Stimulated activated CD4-positive, alpha-beta T cell treated with anti-CD3 and anti-CD28 coated beads, Interleukin-4, amount 100 ng/mL, for 1 hour (primary cell): Measurements from ENCODE around the gene PARVA.

Source experiments
- DNase-seq: peaks from one replicate; pipeline ENCODE4 v3.0.0-alpha.2; 2020

PARVA gene

DNA sequence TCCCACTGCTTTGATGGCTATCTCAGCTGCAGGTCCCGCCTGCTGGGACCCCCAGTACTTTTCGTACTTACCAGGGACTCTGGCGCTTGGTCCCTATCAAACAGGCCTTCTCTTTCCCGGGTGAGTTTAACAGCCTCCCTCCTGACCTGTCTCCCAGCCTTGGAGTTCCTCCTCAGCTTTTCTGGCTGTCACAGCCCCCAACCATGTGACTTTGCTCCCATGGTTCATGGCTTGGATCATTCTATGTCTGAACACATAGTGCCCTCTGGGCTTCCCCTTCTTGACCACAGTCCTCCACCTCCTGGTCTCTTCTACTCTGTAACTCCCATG is 56.9 kb downstream of the PARVA start:
- DNase-seq, result no peak

DNA sequence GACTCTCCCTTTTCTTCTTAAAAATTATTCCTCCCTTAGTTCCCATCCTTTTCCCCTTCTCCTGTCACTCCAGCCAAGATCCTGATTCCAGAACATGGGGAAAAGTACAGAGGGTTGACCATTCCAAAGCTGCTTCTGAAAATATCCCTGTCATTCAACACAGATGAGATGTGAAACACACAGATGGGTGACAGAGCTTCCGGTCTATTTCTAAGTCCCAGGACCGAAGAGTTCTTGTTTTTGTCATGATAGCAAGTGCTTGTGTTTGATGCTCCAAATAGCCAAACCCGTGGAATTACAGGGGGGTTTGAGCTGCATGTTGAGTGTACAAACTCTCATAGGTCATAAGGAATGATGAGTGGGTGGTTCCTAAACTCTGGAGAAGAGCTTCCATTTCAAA is 57.9 kb downstream of the PARVA start:
- DNase-seq, result no peak

- no peak for DNase-seq
Observed at GRCh38 chr11:12436266-12436665, 58.9 kb downstream of the PARVA start.

DNA sequence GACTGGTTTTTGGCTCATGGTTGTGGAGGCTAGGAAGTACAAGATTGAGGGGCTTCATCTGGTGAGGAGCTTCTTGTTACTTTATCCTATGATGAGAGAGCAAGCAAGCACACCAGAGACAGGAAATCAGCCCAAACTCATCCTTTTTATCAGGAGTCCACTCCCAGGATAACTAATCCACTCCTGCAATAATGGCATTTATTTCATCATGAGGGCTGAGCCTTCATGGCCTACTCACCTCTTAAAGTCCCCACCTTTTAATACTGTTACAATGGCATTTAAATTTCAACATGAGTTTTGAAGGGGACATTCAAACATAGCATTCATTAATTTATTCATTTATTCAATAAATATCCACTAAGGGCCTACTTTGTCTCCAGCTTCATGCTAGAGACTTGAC is 60.9 kb downstream of the PARVA start:
- no peak for DNase-seq

- no peak for DNase-seq
Observed at GRCh38 chr11:12439615-12440014, 62.2 kb downstream of the PARVA start.

GRCh38 chr11:12440565-12440964 is 63.2 kb downstream of the PARVA start:
- DNase-seq, result no peak

GRCh38 chr11:12441231-12441861 is 64.0 kb downstream of the PARVA start:
- DNase-seq, result no peak

- no peak for DNase-seq
Observed at GRCh38 chr11:12444601-12445000, 67.2 kb downstream of the PARVA start.

GRCh38 chr11:12445001-12445400 is 67.6 kb downstream of the PARVA start:
- no peak for DNase-seq

DNA sequence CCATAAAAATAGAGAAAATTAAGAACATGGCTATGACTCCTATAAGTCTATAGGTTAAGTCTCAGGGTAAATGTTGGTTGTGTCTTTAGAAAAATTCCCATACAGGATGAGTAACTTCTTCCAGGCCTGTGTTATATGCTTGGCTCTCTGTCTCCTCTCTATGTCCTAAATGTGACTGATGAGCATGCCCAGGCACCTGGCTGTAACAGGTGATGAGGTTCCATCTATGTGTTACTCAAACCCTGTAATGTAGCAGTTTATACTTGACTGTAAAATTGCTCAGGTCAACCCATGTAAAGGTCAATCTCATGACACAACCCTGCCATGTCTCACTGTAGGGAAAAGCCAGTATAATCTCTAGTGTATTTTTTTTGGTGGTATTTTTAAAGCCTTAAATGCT is 69.5 kb downstream of the PARVA start:
- DNase-seq, result no peak

DNA sequence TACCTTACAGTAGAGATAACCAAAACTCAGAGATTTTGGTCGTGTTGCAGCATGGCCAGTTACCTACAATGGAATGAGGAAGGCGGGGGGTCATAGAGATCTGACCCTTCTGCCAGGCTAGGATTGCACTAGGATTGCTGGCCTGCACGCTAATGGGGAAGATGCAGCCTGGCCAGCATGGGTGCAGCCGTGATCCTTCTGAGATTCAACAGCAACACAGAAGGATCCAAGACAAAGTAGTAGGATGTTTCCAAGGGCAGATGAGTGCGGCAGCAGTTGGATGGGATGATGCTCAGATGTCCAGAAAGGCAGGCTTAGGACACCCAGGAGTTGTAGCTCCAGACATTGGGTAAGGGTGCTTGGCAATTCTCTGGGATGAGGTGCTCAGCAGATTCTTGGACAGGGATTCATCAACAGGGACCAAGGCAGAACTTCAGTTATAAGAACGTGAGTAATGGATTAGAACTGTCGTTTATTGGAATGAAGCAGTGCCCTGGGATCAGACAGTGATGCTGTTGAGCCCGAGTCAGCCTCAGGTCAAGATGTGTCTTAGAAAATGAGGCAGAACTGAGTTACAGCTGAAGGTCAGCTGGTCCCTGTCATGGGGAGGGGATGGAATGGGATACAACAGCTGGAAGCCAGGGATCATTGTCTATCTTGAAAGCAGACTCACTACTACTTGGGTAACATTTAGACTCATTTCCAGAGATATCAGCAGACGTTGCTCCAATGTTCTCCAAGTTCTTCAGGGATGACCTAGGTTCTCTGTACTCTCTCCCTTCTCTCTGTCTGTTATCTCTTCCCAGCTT is 71.0 kb downstream of the PARVA start:
- DNase-seq, result no peak

DNA sequence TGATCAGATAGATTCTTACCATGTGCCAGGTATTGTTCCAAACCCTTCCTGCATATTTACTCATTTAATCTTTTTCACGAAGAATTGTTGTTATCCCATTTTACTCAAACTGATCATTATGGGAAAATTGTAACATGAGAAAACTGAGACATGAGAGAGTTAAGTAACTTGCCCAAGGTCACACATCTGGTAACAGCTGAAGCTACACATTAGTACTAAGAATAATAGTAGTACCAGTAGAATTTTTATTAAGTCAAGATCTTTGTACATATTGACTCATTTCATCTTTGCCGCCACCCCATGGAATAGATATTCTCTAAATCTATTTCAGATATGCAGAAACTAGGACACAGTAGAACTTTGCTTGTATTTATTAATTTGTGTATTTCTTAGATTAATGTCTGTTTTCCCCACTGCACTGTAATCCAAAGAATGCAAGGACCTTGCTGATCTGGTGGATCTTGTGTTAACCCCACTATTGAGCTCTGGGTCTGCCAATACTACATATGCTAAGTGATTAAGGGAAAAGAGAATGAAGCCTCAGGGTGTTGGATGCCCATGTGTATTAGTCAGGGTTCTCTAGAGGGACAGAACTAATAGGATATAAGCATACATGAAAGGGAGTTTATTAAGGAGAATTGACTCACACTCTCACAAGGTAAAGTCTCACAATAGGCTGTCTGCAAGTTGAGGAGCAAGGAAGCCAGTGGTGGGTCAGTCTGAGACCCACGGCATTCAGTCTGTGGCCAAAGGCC is 72.8 kb downstream of the PARVA start:
- DNase-seq, result no peak

DNA sequence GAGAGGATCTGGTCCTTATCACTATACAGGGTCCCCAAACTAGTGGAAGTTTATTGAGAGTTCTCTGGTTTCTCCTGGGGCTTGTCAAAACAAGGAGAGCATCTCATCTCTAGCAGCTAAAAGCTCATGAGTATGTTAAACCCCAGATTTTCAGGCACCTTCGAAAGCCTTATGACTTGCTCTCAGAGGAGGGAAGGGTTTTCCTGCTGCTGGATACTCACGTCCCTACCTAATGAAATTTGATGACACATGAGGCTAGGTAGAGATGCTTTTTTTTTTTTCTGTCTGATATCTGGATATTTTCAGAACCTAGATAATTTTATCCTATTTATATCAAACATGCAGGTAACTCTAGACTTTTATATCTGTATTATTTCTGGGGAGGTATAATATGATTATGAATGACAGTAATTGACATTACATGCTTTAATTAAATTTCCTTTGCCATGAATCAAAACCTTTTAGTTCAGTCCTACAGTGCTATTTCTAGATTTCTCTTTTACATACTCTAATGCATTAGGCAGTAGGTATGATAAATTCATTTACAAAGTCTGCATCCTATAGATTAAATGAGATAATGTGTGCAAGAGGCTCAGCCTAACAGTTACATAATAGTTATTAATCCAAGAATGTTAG is 73.9 kb downstream of the PARVA start:
- DNase-seq, result no peak

DNA sequence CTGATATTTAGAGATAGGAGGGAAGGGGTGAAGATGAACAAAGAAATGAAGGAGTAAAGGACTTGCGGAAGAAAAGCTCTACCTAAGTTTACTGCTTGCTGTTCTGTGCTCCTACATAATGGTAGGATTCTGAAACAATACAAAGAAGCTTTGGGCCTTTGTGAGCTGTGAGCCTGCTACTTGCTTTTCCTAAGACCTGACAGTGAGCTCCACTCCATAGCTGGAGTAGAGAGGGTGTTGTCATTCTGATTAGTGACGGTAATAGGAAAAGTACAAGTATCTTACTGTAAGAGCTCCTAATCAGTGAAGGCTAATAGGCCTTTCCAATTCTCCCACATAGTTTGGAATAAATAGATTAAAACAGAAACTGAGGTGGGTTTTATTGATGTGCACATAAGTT is 75.9 kb downstream of the PARVA start:
- no peak for DNase-seq

GRCh38 chr11:12454782-12455181 is 77.4 kb downstream of the PARVA start:
- DNase-seq, result no peak

- DNase-seq, result no peak
Observed at GRCh38 chr11:12455938-12456337, 78.6 kb downstream of the PARVA start.

- DNase-seq, result no peak
Observed at GRCh38 chr11:12456651-12457579, 79.5 kb downstream of the PARVA start.

GRCh38 chr11:12458042-12458441 is 80.7 kb downstream of the PARVA start:
- no peak for DNase-seq

DNA sequence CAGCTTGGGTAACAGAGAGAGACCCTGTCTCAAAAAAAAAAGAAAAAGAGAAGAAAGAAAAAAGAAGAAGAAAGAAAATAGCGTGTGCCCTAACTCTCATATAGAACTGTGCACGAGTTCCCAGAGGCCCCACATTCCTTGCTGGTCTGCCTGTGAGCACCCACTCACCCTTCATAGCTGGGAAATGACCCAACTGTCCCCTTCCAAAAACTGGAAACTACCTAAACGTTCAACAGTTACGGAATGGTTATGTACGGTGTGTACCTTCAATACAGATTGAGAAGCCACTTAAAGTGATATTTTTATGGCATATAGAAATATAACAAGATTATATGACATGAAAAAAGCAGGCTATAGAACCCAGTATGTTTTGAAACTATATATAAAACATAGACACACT is 82.0 kb downstream of the PARVA start:
- DNase-seq, result no peak

DNA sequence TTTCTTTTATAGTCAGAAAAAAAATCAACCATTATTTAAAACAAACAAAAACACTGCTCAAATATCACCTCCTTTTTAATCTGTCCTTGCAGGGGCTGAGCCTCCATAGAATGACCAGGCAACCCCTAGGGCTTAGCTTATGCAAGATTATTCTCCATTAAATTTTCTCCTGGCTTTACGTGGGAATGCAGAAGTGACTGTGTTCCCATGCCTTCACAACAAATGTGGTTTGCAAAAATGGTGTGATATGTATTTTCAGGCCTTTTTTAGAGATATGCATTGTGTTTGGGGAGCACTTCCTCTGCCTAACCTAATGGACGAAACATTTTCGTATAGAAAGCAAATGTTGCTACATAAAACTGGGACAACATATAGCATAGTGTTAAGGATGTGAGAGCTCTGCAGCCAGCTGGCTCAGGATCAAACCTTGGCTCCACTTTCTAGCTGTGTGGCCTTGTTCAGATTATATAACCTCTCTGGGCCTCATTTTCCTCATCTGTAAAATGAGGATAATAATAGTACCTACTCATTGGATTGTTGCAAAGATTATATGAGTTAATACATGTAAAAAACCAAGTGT is 82.6 kb downstream of the PARVA start:
- no peak for DNase-seq

GRCh38 chr11:12460466-12460865 is 83.1 kb downstream of the PARVA start:
- no peak for DNase-seq

DNA sequence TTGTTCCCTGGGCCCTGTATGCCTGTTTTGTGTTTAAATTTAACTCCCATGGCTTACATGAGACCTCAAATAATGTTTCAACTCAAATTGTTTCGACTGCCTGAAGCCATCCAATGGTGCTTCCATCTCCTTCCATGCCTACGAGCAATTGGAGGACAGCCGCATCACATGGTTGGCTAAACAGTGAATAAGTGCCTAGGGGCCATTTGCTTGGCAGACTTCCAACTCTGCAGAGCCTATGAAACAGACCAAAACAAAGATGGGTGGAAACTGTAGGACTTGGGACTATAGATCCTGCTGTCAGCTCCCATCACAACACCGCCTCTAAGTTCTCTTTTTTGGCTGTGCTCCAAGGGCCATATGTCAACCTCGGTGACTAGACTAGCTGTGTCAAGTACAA is 84.1 kb downstream of the PARVA start:
- no peak for DNase-seq
